WI38 (cell line): Measurements from ENCODE around the gene TMEM220.

ENCODE experiments used
- H3K4me3 ChIP-seq: 2 replicates; pipeline ENCODE4 v1.5.1; 2011; ENCODE audit warnings: low read depth, mild to moderate bottlenecking, control low read depth, low read length
- TF ChIP-seq, protein P1 (sequence below): IDR thresholded peaks from 2 replicates; pipeline ENCODE4 v1.5.1; 2012; ENCODE audit warnings: low read depth, mild to moderate bottlenecking, control low read depth, low read length

TMEM220 gene

DNA sequence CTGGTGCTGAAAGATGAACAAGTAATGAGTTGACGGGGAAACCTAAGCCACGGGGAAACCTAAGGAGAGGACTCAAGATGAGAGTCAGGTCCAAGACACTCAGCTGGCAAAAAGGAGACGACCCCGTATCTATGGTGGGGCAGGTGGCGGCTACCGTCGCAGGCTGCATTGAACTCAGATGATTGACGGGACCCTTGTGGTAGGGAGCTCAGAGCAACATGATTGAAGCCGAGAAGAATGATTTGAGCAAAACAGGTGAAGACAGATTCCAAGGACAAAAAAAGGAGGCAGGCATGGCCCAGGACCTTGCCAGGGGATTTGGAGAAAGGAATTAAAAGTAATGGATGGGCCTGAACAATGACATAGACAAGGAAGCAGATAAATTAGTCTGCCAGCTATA, 65.3 kb downstream of the TMEM220 start:
- TF ChIP-seq, protein P1, sequence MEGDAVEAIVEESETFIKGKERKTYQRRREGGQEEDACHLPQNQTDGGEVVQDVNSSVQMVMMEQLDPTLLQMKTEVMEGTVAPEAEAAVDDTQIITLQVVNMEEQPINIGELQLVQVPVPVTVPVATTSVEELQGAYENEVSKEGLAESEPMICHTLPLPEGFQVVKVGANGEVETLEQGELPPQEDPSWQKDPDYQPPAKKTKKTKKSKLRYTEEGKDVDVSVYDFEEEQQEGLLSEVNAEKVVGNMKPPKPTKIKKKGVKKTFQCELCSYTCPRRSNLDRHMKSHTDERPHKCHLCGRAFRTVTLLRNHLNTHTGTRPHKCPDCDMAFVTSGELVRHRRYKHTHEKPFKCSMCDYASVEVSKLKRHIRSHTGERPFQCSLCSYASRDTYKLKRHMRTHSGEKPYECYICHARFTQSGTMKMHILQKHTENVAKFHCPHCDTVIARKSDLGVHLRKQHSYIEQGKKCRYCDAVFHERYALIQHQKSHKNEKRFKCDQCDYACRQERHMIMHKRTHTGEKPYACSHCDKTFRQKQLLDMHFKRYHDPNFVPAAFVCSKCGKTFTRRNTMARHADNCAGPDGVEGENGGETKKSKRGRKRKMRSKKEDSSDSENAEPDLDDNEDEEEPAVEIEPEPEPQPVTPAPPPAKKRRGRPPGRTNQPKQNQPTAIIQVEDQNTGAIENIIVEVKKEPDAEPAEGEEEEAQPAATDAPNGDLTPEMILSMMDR, result no peak
- H3K4me3 ChIP-seq, result no peak overlapping the region
